ENCODE measurements around the gene MRPS18A.

MRPS18A gene

GRCh38 chr6:43689421-43689820 is 1.8 kb upstream of the MRPS18A start:
- TF ChIP-seq EP300 (IDR thresholded peaks at IDR 0.05; ENCODE audit: borderline replicate concordance), result no peak

- no peak for TF ChIP-seq YY1 (IDR thresholded peaks at IDR 0.05; ENCODE audit: low read depth)
- no peak for TF ChIP-seq TAF1 (IDR thresholded peaks at IDR 0.05; ENCODE audit: low read depth)
- TF ChIP-seq REST (IDR thresholded peaks at IDR 0.05; ENCODE audit: low read depth), result no peak
- TF ChIP-seq USF1 (IDR thresholded peaks at IDR 0.05), result no peak
- TF ChIP-seq FOXM1 (IDR thresholded peaks at IDR 0.05; ENCODE audit: borderline replicate concordance, low read depth), result no peak
- TF ChIP-seq TEAD4 (IDR thresholded peaks at IDR 0.05), result no peak
- no peak for TF ChIP-seq EP300 (IDR thresholded peaks at IDR 0.05; ENCODE audit: borderline replicate concordance)
- no peak for TF ChIP-seq RAD21 (IDR thresholded peaks at IDR 0.05; ENCODE audit: low read depth)
- TF ChIP-seq NFIC (IDR thresholded peaks at IDR 0.05), result no peak
- no peak for TF ChIP-seq CEBPB (IDR thresholded peaks at IDR 0.05)
- TF ChIP-seq ZBTB7A (IDR thresholded peaks at IDR 0.05; ENCODE audit: low read depth), result no peak
These were observed 533 bp downstream of the MRPS18A start for GRCh38 chr6:43687079-43687436.

- no peak for TF ChIP-seq REST (IDR thresholded peaks at IDR 0.05; ENCODE audit: low read depth)
- TF ChIP-seq USF1 (IDR thresholded peaks at IDR 0.05), result no peak
- TF ChIP-seq CREB1 (IDR thresholded peaks at IDR 0.05; ENCODE audit: low read depth), result no peak
- no peak for TF ChIP-seq MAX (IDR thresholded peaks at IDR 0.05)
- TF ChIP-seq EP300 (IDR thresholded peaks at IDR 0.05; ENCODE audit: borderline replicate concordance), result no peak
- no peak for TF ChIP-seq ZBTB7A (IDR thresholded peaks at IDR 0.05; ENCODE audit: low read depth)
These were observed 3.7 kb downstream of the MRPS18A start for GRCh38 chr6:43683708-43684455.

- TF ChIP-seq CEBPB (IDR thresholded peaks at IDR 0.05) (no peak), TEAD4 (IDR thresholded peaks at IDR 0.05) (no peak), EP300 (IDR thresholded peaks at IDR 0.05; ENCODE audit: borderline replicate concordance) (no peak), YY1 (IDR thresholded peaks at IDR 0.05; ENCODE audit: low read depth) (no peak), TCF12 (IDR thresholded peaks at IDR 0.05; ENCODE audit: low read depth) (no peak), RAD21 (IDR thresholded peaks at IDR 0.05; ENCODE audit: low read depth) (no peak), CREB1 (IDR thresholded peaks at IDR 0.05; ENCODE audit: low read depth) (no peak), ZBTB7A (IDR thresholded peaks at IDR 0.05; ENCODE audit: low read depth) (no peak), TAF1 (IDR thresholded peaks at IDR 0.05; ENCODE audit: low read depth) (no peak), EGR1 (IDR thresholded peaks at IDR 0.05) (no peak), NFIC (IDR thresholded peaks at IDR 0.05) (no peak), MAX (IDR thresholded peaks at IDR 0.05) (no peak), USF1 (IDR thresholded peaks at IDR 0.05) (no peak)
These were observed 4.7 kb downstream of the MRPS18A start for GRCh38 chr6:43682724-43683429.

- TF ChIP-seq TAF1 (IDR thresholded peaks at IDR 0.05; ENCODE audit: low read depth) (no peak), ZBTB7A (IDR thresholded peaks at IDR 0.05; ENCODE audit: low read depth) (no peak), REST (IDR thresholded peaks at IDR 0.05; ENCODE audit: low read depth) (no peak), MAX (IDR thresholded peaks at IDR 0.05) (no peak), TEAD4 (IDR thresholded peaks at IDR 0.05) (no peak)
These were observed 6.3 kb downstream of the MRPS18A start for GRCh38 chr6:43681303-43681702.

Measured in Ishikawa (cell line).